Colon (tissue), 2 donors: ENCODE measurements around the gene CACYBP.
"Not testable (repeated sequence)": the region's sequence is repeated elsewhere in the genome, so short reads cannot be mapped to it uniquely, and the experiment has no call there.

ENCODE experiments used
- FAIRE-seq: peaks from 2 replicates; lab custom pipeline; 2012; peaks lifted over from hg19 to GRCh38; lab: Jason Lieb, UNC
- donor health status: control.
- donor health status: control.

CACYBP gene

GRCh38 chr1:175009532-175009931 lies 9.8 kb downstream of the CACYBP start:
- no peak for FAIRE-seq

DNA sequence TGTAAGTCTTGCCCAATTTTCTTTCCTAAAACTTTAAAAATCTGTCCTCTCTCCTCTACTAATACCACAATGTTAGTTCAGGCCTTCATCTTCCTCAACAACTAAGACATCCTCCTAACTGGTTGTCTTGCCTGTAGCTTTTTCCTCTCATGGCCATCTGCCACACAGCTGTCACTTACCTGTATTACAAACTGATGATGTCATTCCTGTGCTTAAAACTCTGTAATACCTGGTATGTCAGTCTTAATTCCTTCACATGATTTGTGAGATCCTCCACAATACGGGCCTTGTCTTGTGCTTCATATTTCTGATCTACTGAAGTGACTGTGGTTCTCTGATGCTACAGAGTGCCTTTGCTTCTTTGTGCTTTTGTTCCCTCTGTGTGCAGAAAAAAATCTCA lies 13.7 kb downstream of the CACYBP start:
- FAIRE-seq = no peak

- no peak for FAIRE-seq
These were observed 15.5 kb downstream of the CACYBP start for GRCh38 chr1:175015243-175015642.

- no peak for FAIRE-seq
These were observed 19.8 kb downstream of the CACYBP start for GRCh38 chr1:175019524-175019923.

DNA sequence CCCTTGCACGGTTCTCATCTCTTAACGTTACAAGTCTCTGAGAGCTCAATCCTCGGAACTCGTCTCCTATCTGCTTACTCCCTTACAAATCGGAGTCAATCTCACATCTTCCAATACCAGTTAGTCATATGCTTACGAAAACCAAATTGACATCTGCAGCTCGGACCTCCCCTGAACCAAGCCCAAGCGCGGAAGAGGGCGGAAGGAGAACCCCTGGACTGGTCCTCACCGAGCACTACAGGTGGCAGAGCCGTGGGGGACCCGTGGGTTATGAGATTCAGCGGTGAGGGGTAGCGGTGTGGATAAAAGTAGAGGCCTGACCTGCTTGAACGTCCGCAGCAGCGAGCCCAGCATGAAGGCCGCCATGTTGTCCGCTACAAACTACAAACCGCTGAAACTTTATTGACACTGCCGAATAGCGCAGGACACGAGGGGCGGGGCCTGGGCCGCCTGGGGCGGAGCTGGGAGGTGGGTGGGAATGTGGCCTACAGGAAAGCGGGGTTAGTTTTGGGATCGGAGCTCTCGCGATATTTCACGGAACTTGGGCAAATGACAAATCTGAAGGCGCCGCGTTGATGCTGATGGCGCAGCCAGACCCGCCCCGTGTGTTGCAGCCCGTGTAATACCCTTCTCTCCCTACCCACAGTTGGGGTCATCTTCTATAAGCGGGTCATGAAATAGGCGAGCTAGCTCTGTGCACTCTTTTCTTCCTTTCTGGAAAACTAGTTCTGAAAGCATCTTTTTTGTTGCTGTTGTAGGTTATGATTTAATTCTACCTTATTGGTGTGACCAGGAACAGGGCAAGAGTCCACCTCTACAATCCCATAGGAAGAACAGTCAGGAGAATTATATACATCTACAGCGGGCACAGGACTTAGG lies 23.5 kb downstream of the CACYBP start, which contains the start of gene MRPS14:
Gene MRPS14 (minus strand): TSS at position 383 of the 879 bp plus-strand sequence. CDS start 17 bp downstream, at position 366.
- FAIRE-seq = peak; percentile 36

DNA sequence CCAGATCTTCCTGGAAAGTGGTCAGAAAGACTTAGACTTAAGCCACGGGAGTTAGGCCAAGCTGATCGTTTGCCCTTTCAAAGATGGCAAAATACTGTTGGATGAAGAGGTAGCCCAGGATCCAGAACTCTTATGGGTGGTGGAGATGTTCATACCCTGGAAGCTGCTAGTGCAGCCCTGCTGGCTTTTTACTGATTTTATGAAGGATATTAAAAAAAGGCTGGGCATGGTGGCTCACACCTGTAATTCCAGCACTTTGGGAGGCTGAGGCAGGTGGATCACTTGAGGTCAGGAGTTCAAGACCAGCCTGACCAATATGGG lies 24.1 kb downstream of the CACYBP start:
- not testable (repeated sequence) for FAIRE-seq

GRCh38 chr1:175024773-175025172 lies 25.0 kb downstream of the CACYBP start:
- no peak for FAIRE-seq

- FAIRE-seq = no peak
These were observed 34.2 kb downstream of the CACYBP start for GRCh38 chr1:175033953-175034352.

- no peak for FAIRE-seq
These were observed 35.0 kb downstream of the CACYBP start for GRCh38 chr1:175034775-175035174.

DNA sequence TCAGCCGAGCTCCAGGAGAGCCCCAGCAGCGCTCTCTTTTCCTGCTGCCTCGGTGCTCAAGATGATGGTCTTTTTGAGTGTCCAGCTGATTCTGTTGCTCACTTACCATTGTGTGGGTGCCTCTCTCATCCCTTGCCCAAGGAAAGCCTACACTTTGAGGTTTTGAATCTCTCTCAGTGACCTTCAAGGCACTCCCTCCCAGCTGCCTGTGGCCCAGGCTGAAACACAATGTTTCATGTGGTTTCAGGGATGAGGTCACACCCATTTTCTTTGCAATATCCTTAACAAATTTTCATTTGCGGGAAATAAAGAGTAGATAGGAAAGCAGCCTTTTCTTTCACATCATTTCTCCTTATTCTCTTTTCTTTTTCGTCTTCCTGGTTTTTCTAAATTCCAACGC lies 36.1 kb downstream of the CACYBP start:
- no peak for FAIRE-seq

DNA sequence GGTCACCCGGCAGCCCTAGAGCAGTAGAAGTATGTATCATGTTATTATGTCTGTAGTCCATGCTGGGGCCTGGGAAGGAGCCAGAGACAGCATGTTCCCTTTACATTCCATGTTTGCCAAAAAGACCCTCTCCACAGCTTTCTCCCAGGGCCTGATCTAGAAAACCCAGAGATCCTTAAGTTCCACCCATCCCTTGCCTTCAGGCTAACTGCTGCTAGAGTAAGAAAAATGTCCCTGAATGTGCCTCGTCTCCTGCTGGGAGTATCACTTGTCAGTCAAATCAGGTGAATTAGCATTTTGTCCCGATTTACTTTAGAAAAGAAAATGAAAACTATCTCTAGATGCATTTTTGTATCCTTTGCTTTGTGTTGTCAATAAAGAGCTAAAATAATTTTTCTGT lies 36.7 kb downstream of the CACYBP start:
- no peak for FAIRE-seq

- no peak for FAIRE-seq
These were observed 37.7 kb downstream of the CACYBP start for GRCh38 chr1:175037416-175037815.

DNA sequence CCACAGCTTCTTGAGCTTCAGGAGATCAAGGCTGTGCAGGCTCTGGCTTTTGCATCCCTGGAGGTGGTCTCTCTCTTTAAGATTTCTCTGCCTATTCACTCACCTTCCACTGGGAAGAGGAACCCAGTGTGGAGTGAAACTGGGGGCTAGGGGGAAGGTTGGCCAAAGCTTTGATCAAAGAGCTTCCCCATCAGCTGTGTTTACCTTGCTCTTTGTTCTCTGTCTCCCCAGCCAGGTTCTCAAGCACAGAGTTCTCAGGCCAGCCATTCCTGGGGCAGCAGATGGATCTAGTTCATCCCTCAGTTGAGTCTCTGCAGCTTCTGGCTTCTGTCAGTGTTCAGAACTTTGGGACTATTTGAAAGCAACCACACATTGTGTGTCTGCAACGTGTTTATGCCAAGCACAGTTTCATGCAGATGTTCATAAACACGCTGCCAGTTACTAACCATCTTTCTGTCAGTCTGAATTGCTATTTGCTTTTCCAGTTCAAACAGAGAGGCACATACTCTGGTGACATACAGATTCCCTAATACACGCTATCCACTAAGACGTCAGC lies 40.7 kb downstream of the CACYBP start:
- no peak for FAIRE-seq

DNA sequence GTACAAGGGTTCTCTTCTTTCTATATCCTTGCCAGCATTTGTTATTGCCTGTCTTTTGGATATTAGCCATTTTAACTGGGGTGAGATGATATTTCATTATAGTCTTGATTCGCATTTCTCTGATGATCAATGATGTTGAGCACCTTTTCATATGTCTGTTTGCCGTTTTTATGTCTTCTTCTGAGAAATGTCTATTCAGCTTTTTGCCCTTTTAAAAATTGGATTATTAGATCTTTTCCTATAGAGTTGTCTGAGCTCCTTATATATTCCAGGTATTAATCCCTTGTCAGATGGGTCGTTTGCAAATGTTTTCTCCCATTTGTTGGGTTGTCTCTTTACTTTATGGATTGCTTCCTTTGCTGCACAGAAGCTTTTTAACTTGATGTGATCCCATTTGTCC lies 42.9 kb downstream of the CACYBP start:
- no peak for FAIRE-seq

GRCh38 chr1:175043824-175044223 lies 44.1 kb downstream of the CACYBP start:
- no peak for FAIRE-seq

DNA sequence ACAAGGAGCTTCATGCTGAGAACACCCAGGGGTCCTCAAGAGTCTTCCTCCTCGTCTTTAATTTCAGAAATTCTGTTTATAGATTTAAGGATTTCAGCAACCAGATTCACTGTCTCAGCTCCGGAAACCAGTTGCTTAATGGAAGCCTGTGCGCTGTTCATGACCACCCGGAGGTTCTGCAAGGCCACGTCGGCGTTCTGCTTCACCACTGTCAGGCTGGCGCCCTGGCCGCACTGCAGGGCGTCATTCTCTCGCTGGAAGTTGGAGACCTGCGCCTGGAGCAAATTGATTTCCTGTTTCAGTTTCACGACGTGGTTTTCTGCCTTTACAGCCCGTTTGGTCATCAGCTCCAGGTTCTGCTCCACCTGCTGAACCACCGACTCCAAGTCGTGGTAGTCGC lies 44.8 kb downstream of the CACYBP start:
- FAIRE-seq = not testable (repeated sequence)

GRCh38 chr1:175045097-175045496 lies 45.4 kb downstream of the CACYBP start:
- no peak for FAIRE-seq

DNA sequence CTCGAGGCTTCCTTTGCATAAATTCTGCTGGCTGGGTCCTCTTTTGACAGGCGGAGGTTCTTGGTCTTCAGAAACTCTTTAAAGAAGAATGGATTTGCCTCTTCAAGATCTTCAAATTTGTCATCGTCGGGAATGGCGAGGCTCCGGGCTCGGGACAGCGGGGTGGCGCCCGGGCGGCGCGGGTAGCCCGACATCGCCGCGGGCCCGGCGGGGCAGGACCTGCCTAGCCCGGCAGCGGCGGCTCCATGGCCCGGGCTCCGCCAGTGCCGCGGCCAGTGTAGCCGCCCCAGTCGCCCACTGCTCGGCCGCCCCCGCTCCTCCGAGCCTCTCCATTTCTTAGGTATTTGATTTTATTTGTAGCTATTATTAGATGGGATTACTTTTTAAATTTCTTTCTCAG lies 45.8 kb downstream of the CACYBP start:
- FAIRE-seq = no peak

- FAIRE-seq = no peak
These were observed 51.2 kb downstream of the CACYBP start for GRCh38 chr1:175050992-175051391.

- FAIRE-seq = no peak
These were observed 55.0 kb downstream of the CACYBP start for GRCh38 chr1:175054736-175055135.
